Measurements from ENCODE around the gene TMCC2. TPM values are rescaled to one million over a fixed set of nuclear protein-coding genes. Genes with fewer than 3 reads are reported as not detected.

Gene TMCC2
- polyA plus RNA-seq (2012; ENCODE audit: insufficient read length, low read depth), result 4.6 TPM

- TF ChIP-seq TAF1 (IDR thresholded peaks at IDR 0.05; ENCODE audit: borderline replicate concordance, insufficient read depth, low read length) (peak; percentile 56; the same call in 1 of the 2 replicates), REST (IDR thresholded peaks at IDR 0.05; ENCODE audit: insufficient read depth in 1 of 2, low read depth in 2 of 2, low read length in 2 of 2) (no peak), FOXP2 (optimal IDR thresholded peaks at IDR 0.05; ENCODE audit: borderline replicate concordance, extremely low read depth, extremely low read length, insufficient read depth) (peak; percentile 53), POLR2AphosphoS5 (IDR thresholded peaks at IDR 0.05; ENCODE audit: low read depth, low read length) (peak; percentile 55; the same call in 1 of the 2 replicates), SIN3A (IDR thresholded peaks at IDR 0.05; ENCODE audit: borderline replicate concordance, insufficient read depth, low read length) (no peak)
Measured at GRCh38 chr1:205227584-205228013, at the start of gene TMCC2. Gene TMCC2, plus strand, starts transcription at chr1:205227946. Its CDS starts 619 bp downstream, at chr1:205228565.

- no peak for TF ChIP-seq POLR2AphosphoS5 (IDR thresholded peaks at IDR 0.05; ENCODE audit: low read depth, low read length)
- no peak for TF ChIP-seq REST (IDR thresholded peaks at IDR 0.05; ENCODE audit: insufficient read depth in 1 of 2, low read depth in 2 of 2, low read length in 2 of 2)
- no peak for TF ChIP-seq TAF1 (IDR thresholded peaks at IDR 0.05; ENCODE audit: borderline replicate concordance, insufficient read depth, low read length)
- no peak for TF ChIP-seq FOXP2 (optimal IDR thresholded peaks at IDR 0.05; ENCODE audit: borderline replicate concordance, extremely low read depth, extremely low read length, insufficient read depth)
- TF ChIP-seq SIN3A (IDR thresholded peaks at IDR 0.05; ENCODE audit: borderline replicate concordance, insufficient read depth, low read length), result no peak
Measured at GRCh38 chr1:205179842-205180241, 47.9 kb upstream of the TMCC2 start.

- TF ChIP-seq TAF1 (IDR thresholded peaks at IDR 0.05; ENCODE audit: borderline replicate concordance, insufficient read depth, low read length), result no peak
- TF ChIP-seq SIN3A (IDR thresholded peaks at IDR 0.05; ENCODE audit: borderline replicate concordance, insufficient read depth, low read length), result no peak
- no peak for TF ChIP-seq REST (IDR thresholded peaks at IDR 0.05; ENCODE audit: insufficient read depth in 1 of 2, low read depth in 2 of 2, low read length in 2 of 2)
- no peak for TF ChIP-seq POLR2AphosphoS5 (IDR thresholded peaks at IDR 0.05; ENCODE audit: low read depth, low read length)
- no peak for TF ChIP-seq FOXP2 (optimal IDR thresholded peaks at IDR 0.05; ENCODE audit: borderline replicate concordance, extremely low read depth, extremely low read length, insufficient read depth)
Measured at GRCh38 chr1:205182930-205183329, 44.8 kb upstream of the TMCC2 start.

GRCh38 chr1:205183676-205184335 is 43.9 kb upstream of the TMCC2 start:
- TF ChIP-seq FOXP2 (optimal IDR thresholded peaks at IDR 0.05; ENCODE audit: borderline replicate concordance, extremely low read depth, extremely low read length, insufficient read depth) (no peak), POLR2AphosphoS5 (IDR thresholded peaks at IDR 0.05; ENCODE audit: low read depth, low read length) (no peak), REST (IDR thresholded peaks at IDR 0.05; ENCODE audit: insufficient read depth in 1 of 2, low read depth in 2 of 2, low read length in 2 of 2) (no peak), SIN3A (IDR thresholded peaks at IDR 0.05; ENCODE audit: borderline replicate concordance, insufficient read depth, low read length) (no peak), TAF1 (IDR thresholded peaks at IDR 0.05; ENCODE audit: borderline replicate concordance, insufficient read depth, low read length) (no peak)
